Gastrocnemius medialis (tissue), 4 donors: ENCODE results near the gene COX20.

ENCODE experiments used
- POLR2A ChIP-seq, 2 donors: fragments of 450-650 bp; IDR thresholded peaks; one replicate each; pipeline ENCODE4 v1.6.1; 2017; ENCODE audit warnings: antibody characterized with exemption in 2 of 2, mild to moderate bottlenecking in 2 of 2, moderate library complexity in 2 of 2
- TF ChIP-seq, protein P1 (sequence below), 5 experiments: fragments of 450-650 bp in 3 of 5; fragments of 200-600 bp in 2 of 5; sonication (generic) in 2 of 5; IDR thresholded peaks in 4 of 5; conservative IDR thresholded peaks in 1 of 5; 1 replicate in 4 of 5; 2 replicates in 1 of 5; pipeline ENCODE4 v1.5.1; 2016 to 2019; ENCODE audit warnings: antibody characterized with exemption in 5 of 5, mild to moderate bottlenecking in 3 of 5, moderate library complexity in 3 of 5

DNA sequence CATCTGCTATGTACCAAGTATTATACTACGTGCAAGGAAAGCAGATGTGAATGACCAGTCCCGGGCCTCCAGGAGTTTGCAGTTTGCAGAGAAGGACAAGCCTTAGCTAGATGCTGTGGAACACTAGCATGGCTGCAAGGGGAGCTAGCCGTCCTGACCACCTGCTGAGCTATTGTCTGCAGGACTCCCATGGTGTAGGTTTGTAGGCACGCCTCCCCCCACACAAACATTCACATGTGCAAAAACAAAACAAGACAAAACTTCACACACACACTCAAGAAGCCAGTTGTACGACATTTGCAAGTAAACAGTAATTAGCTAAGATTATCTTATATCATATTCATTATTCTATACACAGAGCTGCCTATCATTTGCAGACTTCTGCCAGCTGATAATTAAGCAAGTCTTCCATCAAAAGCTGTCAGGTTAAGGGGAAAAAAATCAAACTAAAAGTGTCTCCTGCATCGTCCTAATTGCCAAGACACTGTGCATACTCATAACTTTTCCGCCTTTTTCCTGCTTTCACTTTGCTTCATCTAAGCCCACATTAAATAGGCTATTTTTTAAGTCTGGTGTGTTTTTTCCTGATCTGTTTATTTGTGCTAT is 39.6 kb downstream of the COX20 start:
- no peak for TF ChIP-seq POLR2A (IDR thresholded peaks at IDR 0.05)
- TF ChIP-seq, protein P1, sequence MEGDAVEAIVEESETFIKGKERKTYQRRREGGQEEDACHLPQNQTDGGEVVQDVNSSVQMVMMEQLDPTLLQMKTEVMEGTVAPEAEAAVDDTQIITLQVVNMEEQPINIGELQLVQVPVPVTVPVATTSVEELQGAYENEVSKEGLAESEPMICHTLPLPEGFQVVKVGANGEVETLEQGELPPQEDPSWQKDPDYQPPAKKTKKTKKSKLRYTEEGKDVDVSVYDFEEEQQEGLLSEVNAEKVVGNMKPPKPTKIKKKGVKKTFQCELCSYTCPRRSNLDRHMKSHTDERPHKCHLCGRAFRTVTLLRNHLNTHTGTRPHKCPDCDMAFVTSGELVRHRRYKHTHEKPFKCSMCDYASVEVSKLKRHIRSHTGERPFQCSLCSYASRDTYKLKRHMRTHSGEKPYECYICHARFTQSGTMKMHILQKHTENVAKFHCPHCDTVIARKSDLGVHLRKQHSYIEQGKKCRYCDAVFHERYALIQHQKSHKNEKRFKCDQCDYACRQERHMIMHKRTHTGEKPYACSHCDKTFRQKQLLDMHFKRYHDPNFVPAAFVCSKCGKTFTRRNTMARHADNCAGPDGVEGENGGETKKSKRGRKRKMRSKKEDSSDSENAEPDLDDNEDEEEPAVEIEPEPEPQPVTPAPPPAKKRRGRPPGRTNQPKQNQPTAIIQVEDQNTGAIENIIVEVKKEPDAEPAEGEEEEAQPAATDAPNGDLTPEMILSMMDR (IDR thresholded peaks at IDR 0.05 in 4 of 5, conservative IDR thresholded peaks at IDR 0.05 in 1 of 5): no peak
